Keratinocyte (primary cell): ENCODE results near the gene WDR35. TPM values are rescaled to one million over a fixed set of nuclear protein-coding genes. Genes with fewer than 3 reads are reported as not detected.

Source experiments
- DNase-seq: peaks from one replicate; pipeline ENCODE4 v3.0.0-alpha.2; 2011; ENCODE audit warnings: low read depth, missing footprints, low spot score
- FAIRE-seq: peaks from 2 replicates; lab custom pipeline; 2011; peaks lifted over from hg19 to GRCh38; lab: Jason Lieb, UNC
- H2AFZ ChIP-seq: 2 replicates; pipeline ENCODE4 v1.6.0; 2012; ENCODE audit warnings: low read length, control low read depth, inconsistent platforms; ENCODE audit not compliant: control insufficient read depth
- H3K27ac ChIP-seq: 2 replicates; pipeline ENCODE4 v1.5.1; 2011; ENCODE audit warnings: low read length; ENCODE audit not compliant: control insufficient read depth, insufficient read depth
- H3K27me3 ChIP-seq: 3 replicates; pipeline ENCODE4 v1.6.0; 2011; ENCODE audit warnings: low read length; ENCODE audit not compliant: control insufficient read depth, insufficient read depth; ENCODE audit errors: extremely low read depth
- H3K36me3 ChIP-seq, 2 experiments: 2 replicates in 1 of 2; 3 replicates in 1 of 2; pipeline ENCODE4 v1.5.1; 2011; ENCODE audit warnings: low read length in 2 of 2, mild to moderate bottlenecking in 1 of 2; ENCODE audit not compliant: control insufficient read depth in 2 of 2, insufficient read depth in 2 of 2; ENCODE audit errors: extremely low read depth in 1 of 2
- H3K4me1 ChIP-seq: 3 replicates; pipeline ENCODE4 v1.5.1; 2011; ENCODE audit warnings: low read length; ENCODE audit not compliant: control insufficient read depth, insufficient read depth; ENCODE audit errors: extremely low read depth
- H3K4me2 ChIP-seq: 3 replicates; pipeline ENCODE4 v1.6.0; 2011; ENCODE audit warnings: low read depth, low read length; ENCODE audit not compliant: control insufficient read depth, insufficient read depth; ENCODE audit errors: extremely low read depth
- H3K4me3 ChIP-seq, 3 experiments: fragments of 200-600 bp in 1 of 3; sonication (generic) in 1 of 3; 2 replicates in 2 of 3; 3 replicates in 1 of 3; pipeline ENCODE4 v1.5.1; 2011 to 2016; ENCODE audit warnings: low read length in 3 of 3, mild to moderate bottlenecking in 3 of 3, control low read depth in 2 of 3, inconsistent platforms in 1 of 3, low read depth in 1 of 3, mixed read lengths in 1 of 3, mixed run types in 1 of 3, moderate library complexity in 1 of 3; ENCODE audit not compliant: control insufficient read depth in 2 of 3, insufficient read depth in 2 of 3; ENCODE audit errors: extremely low read depth in 1 of 3
- H3K79me2 ChIP-seq: 2 replicates; pipeline ENCODE4 v1.6.0; 2012; ENCODE audit warnings: low read length; ENCODE audit not compliant: control insufficient read depth, insufficient read depth
- H3K9ac ChIP-seq: 3 replicates; pipeline ENCODE4 v1.6.0; 2011; ENCODE audit warnings: low read length; ENCODE audit not compliant: control insufficient read depth, insufficient read depth; ENCODE audit errors: extremely low read depth
- H3K9me1 ChIP-seq: 3 replicates; pipeline ENCODE4 v1.6.0; 2011; ENCODE audit warnings: low read length; ENCODE audit not compliant: control insufficient read depth, insufficient read depth; ENCODE audit errors: extremely low read depth
- H3K9me3 ChIP-seq: 2 replicates; pipeline ENCODE4 v1.5.1; 2012; ENCODE audit warnings: low read depth, low read length; ENCODE audit not compliant: control insufficient read depth
- H4K20me1 ChIP-seq: 3 replicates; pipeline ENCODE4 v1.6.0; 2011; ENCODE audit warnings: low read length; ENCODE audit not compliant: control insufficient read depth, insufficient read depth; ENCODE audit errors: extremely low read depth
- CTCF ChIP-seq, 3 experiments: IDR thresholded peaks in 1 of 3; conservative IDR thresholded peaks in 1 of 3; optimal IDR thresholded peaks in 1 of 3; 2 replicates in 2 of 3; 3 replicates in 1 of 3; pipeline versions ENCODE3 to v1.5.1; 2011; ENCODE audit warnings: low read length in 3 of 3, mild to moderate bottlenecking in 3 of 3, moderate library complexity in 2 of 3, control low read depth in 1 of 3, inconsistent platforms in 1 of 3; ENCODE audit not compliant: insufficient read depth in 2 of 3; ENCODE audit errors: extremely low read depth in 1 of 3
- EZH2 ChIP-seq: IDR thresholded peaks from one replicate; pipeline ENCODE4 v1.6.1; 2012; ENCODE audit warnings: inconsistent platforms, mild to moderate bottlenecking, low read length, moderate library complexity
- dilution Hi-C: fragments of 300-500 bp; cut with MboI; formaldehyde crosslinking; loops from one replicate; pipeline ENCODE4 v1.7.0; 2020; ENCODE audit warnings: low sequenced_read_pairs; ENCODE audit not compliant: extremely low pct_ligation_motif_present
- polyA plus RNA-seq, 5 experiments: library from polyadenylated mRNA; depleted of rRNA in 3 of 5; stranded (reverse) in 3 of 5; stranded (forward) in 1 of 5; unstranded in 1 of 5; fragments of >200 nt; gene quantifications; 1 replicate in 1 of 5; 2 replicates in 3 of 5; 3 replicates in 1 of 5; pipeline versions ENCODE4 v1.2.1 to v1.2.3, GENCODE V29; 2011 to 2012; ENCODE audit warnings: missing spikeins in 2 of 5, low read depth in 1 of 5, low replicate concordance in 1 of 5

The WDR35 gene
- polyA plus RNA-seq, 1 donor (not counting 4 experiments of a cell fraction or from before 2014, with no cell fraction given): 8.8 TPM

- H4K20me1 ChIP-seq: no peaks in the 10 kb centered on the region
- DNase-seq (no peak), FAIRE-seq (no peak)
- no peak overlapping the region for H3K9ac ChIP-seq
- H3K9me1 ChIP-seq: no peaks in the 10 kb centered on the region
- H2AFZ ChIP-seq: no peak overlapping the region
- no peaks in the 10 kb centered on the region for H3K79me2 ChIP-seq
- dilution Hi-C loops: no loop called here
- H3K9me3 ChIP-seq: no peaks in the 10 kb centered on the region
- H3K27me3 ChIP-seq: no peaks in the 10 kb centered on the region
- peaks cover 7% of the 10 kb centered on the region for H3K4me1 ChIP-seq
- no peak overlapping the region for H3K27ac ChIP-seq
- no peak overlapping the region for H3K4me2 ChIP-seq
- H3K4me3 ChIP-seq: no peak overlapping the region
- no peaks in the 10 kb centered on the region for H3K36me3 ChIP-seq
- TF ChIP-seq EZH2 (no peak), CTCF (optimal IDR thresholded peaks at IDR 0.05 in 1 of 3, IDR thresholded peaks at IDR 0.05 in 1 of 3, conservative IDR thresholded peaks at IDR 0.05 in 1 of 3; ENCODE audit: extremely low read depth in 1 of 3, insufficient read depth in 2 of 3, low read length in 3 of 3) (no peak)
Observed at GRCh38 chr2:19887510-19887909, 102.4 kb downstream of the WDR35 start.

- no peak for TF ChIP-seq CTCF (optimal IDR thresholded peaks at IDR 0.05 in 1 of 3, IDR thresholded peaks at IDR 0.05 in 1 of 3, conservative IDR thresholded peaks at IDR 0.05 in 1 of 3; ENCODE audit: extremely low read depth in 1 of 3, insufficient read depth in 2 of 3, low read length in 3 of 3)
- no peak for TF ChIP-seq EZH2
- Histone ChIP-seq H3K9me3 (no peaks in the 10 kb centered on the region), H3K4me3 (no peak overlapping the region), H2AFZ (no peak overlapping the region), H4K20me1 (no peaks in the 10 kb centered on the region), H3K27me3 (no peaks in the 10 kb centered on the region), H3K36me3 (no peaks in the 10 kb centered on the region), H3K9ac (no peak overlapping the region), H3K27ac (no peak overlapping the region), H3K4me1 (peaks cover 7% of the 10 kb centered on the region), H3K4me2 (peak overlapping the region; percentile 38), H3K79me2 (no peaks in the 10 kb centered on the region), H3K9me1 (no peaks in the 10 kb centered on the region)
- FAIRE-seq (peak; percentile 13), DNase-seq (no peak)
- dilution Hi-C loops: no loop called here
Observed at GRCh38 chr2:19886261-19886660, 103.6 kb downstream of the WDR35 start.
